Right lobe of liver (tissue), 6 donors: ENCODE results near the gene DDIT3. TPM values are rescaled to one million over a fixed set of nuclear protein-coding genes. Genes with fewer than 3 reads are reported as not detected.
"Not testable (repeated sequence)": the region's sequence is repeated elsewhere in the genome, so short reads cannot be mapped to it uniquely, and the experiment has no call there.

Experiments
- ATAC-seq, 4 donors: fragments of 200-7000 bp; cut with Tn5 transposase; one replicate each; pipeline ENCODE4 v1.9.1; 2020; ENCODE audit warnings: mild to moderate bottlenecking in 4 of 4, moderate library complexity in 4 of 4
- DNase-seq, 3 donors: peaks; one replicate each; pipeline ENCODE4 v3.0.0-alpha.2; 2020
- H3K27ac ChIP-seq, 3 donors: fragments of 200-600 bp; one replicate each; pipeline ENCODE4 v1.8.0; 2022
- H3K27me3 ChIP-seq, 2 donors: fragments of 200-600 bp; one replicate each; pipeline ENCODE4 v1.8.0; 2022
- H3K36me3 ChIP-seq, 4 donors: fragments of 200-600 bp; sonication (generic) in 1 of 4; one replicate each; pipeline versions ENCODE4 v1.5.1 to v1.8.0; 2017 to 2022; ENCODE audit warnings: control low read depth in 1 of 4
- H3K4me1 ChIP-seq, 4 donors: fragments of 200-600 bp; sonication (generic) in 1 of 4; one replicate each; pipeline versions ENCODE4 v1.5.1 to v1.8.0; 2017 to 2022; ENCODE audit warnings: control low read depth in 1 of 4
- H3K4me3 ChIP-seq, 3 donors: fragments of 200-600 bp; one replicate each; pipeline ENCODE4 v1.8.0; 2022
- H3K9me3 ChIP-seq, 4 donors: fragments of 200-600 bp; sonication (generic) in 1 of 4; one replicate each; pipeline versions ENCODE4 v1.5.1 to v1.8.0; 2017 to 2022; ENCODE audit warnings: control low read depth in 1 of 4
- POLR2A ChIP-seq: fragments of 450-650 bp; IDR thresholded peaks from one replicate; pipeline ENCODE4 v1.6.1; 2017; ENCODE audit warnings: antibody characterized with exemption, mild to moderate bottlenecking
- WGBS: methylation state at CpG from one replicate; pipeline ENCODE4 v1.1.6; 2018; ENCODE audit warnings: low coverage, low lambda C conversion rate; ENCODE audit not compliant: insufficient coverage; ENCODE audit errors: missing lambda C conversion rate; 5-methylcytosine and 5-hydroxymethylcytosine counted together
- intact Hi-C, 2 donors: fragments of 100-400 bp; cut with DNase I; formaldehyde crosslinking; loops; one replicate each; pipeline versions ENCODE4 v1.11.2 to v1.14.1; 2022
- total RNA-seq, 6 experiments: library from RNA; depleted of rRNA in 2 of 6; stranded (reverse); fragments of >200 nt in 2 of 6; fragmentation: NEBNext Ultra II Directional in 3 of 6; extraction: Animal tissue kit (Norgen Biotek cat#: 25700) in 3 of 6; gene quantifications; one replicate each; pipeline versions ENCODE4 v1.1.0 to v1.2.4, GENCODE V29; 2016 to 2023
- TF ChIP-seq, protein P1 (sequence below), 4 donors: fragments of 200-600 bp in 3 of 4; fragments of 450-650 bp in 1 of 4; IDR thresholded peaks; one replicate each; pipeline versions ENCODE4 v1.5.1 to v1.8.0; 2016 to 2022; ENCODE audit warnings: antibody characterized with exemption in 4 of 4, mild to moderate bottlenecking in 2 of 4
- donor health status: DM: no; HTN: yes; CAD: no.
- donor health status: DM: no; HTN: no; CAD: no.
- donor health status: DM: no; HTN: no; CAD: no.
- donor health status: DM: no; HTN: yes; CAD: no.
- donor health status: DM: no; HTN: yes; CAD: no.

DDIT3 gene
- total RNA-seq, 6 experiments from 2014 or later: 11.3 to 26.7 (median 18.7) TPM

GRCh38 chr12:57496822-57497221 is 23.5 kb downstream of the DDIT3 start:
- Histone ChIP-seq H3K27me3 (no peaks in the 10 kb centered on the region), H3K36me3 (peaks cover 0 to 50% (median 19%) of the 10 kb centered on the region in 4 donors)
- no peak for ATAC-seq

DNA sequence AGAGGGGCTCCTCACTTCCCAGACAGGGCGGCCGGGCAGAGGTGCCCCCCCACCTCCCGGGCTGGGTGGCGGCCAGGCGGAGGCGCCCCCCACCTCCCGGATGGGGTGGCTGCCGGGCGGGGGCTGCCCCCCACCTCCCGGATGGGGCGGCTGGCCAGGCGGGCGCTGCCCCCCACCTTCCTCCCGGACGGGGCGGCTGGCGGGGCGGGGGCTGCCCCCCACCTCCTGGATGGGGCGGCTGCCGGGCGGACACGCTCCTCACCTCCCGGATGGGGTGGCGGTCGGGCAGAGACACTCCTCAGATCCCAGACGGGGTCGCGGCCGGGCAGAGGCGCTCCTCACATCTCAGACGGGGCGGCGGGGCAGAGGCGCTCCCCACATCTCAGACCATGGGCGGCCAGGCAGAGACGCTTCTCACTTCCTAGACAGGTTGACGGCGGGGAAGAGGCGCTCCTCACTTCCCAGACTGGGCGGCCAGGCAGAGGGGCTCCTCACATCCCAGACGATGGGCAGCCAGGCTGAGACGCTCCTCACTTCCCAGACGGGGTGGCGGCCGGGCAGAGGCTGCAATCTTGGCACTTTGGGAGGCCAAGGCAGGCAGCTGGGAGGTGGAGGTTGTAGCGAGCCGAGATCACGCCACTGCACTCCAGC is 25.1 kb downstream of the DDIT3 start:
- H3K4me1 ChIP-seq, H3K4me3 ChIP-seq, H3K27ac ChIP-seq, intact Hi-C loops, ATAC-seq, H3K9me3 ChIP-seq, H3K27me3 ChIP-seq, DNase-seq: not testable (repeated sequence)
- peaks cover 0 to 55% (median 23%) of the 10 kb centered on the region in 4 donors for H3K36me3 ChIP-seq
- WGBS: 75% methylated on average over 4 of the region's 48 CpGs

More at GRCh38 chr12:57496822-57497221, 23.5 kb downstream of the DDIT3 start:
- no peaks in the 10 kb centered on the region for H3K9me3 ChIP-seq
- intact Hi-C loops: no loop called here
- no peak for DNase-seq
- H3K4me1 ChIP-seq: no peaks in the 10 kb centered on the region
- no peak overlapping the region for H3K27ac ChIP-seq
- TF ChIP-seq POLR2A: no peak
- TF ChIP-seq, protein P1, sequence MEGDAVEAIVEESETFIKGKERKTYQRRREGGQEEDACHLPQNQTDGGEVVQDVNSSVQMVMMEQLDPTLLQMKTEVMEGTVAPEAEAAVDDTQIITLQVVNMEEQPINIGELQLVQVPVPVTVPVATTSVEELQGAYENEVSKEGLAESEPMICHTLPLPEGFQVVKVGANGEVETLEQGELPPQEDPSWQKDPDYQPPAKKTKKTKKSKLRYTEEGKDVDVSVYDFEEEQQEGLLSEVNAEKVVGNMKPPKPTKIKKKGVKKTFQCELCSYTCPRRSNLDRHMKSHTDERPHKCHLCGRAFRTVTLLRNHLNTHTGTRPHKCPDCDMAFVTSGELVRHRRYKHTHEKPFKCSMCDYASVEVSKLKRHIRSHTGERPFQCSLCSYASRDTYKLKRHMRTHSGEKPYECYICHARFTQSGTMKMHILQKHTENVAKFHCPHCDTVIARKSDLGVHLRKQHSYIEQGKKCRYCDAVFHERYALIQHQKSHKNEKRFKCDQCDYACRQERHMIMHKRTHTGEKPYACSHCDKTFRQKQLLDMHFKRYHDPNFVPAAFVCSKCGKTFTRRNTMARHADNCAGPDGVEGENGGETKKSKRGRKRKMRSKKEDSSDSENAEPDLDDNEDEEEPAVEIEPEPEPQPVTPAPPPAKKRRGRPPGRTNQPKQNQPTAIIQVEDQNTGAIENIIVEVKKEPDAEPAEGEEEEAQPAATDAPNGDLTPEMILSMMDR (IDR thresholded peaks at IDR 0.05): no peak
- no peak overlapping the region for H3K4me3 ChIP-seq

DNA sequence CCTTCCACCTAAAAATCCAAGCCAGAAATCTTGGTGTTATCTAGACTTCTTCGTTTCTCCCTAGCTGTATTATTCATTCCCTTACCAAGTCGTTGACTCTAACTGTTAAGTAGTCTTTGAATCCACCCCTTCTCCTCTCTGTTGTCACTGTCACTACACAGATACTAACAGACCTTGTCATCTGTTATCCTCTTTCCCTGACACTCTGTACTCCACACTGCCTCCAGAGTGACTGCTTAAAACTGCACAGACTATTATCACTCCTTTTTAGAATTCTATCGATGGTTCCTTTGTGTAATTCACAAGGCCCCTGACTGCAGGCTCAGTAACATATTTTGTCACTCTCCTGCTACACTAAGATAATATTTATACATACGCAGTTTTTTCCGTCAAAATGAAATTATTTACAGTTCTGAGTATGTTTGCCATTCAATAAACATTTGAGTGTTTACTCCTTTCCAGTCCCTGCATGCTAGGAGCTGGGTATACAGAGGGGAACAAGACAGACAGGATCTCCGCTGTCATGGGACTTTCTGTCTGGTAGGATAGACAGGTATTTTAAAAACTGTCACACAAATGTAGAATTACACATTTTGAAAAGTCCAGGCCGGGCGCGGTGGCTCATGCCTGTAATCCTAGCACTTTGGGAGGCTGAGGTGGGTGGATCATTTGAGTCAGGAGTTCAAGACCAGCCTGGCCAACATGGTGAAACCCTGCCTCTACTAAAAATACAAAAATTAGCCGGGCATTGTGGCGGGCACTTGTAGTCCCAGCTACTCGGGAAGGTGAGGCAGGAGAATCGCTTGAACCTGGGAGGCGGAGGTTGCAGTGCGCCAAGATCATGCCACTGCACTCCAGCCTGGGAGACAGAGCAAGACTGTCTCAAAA is 28.7 kb downstream of the DDIT3 start:
- Histone ChIP-seq H3K4me1 (peaks cover 0 to 9% (median 4%) of the 10 kb centered on the region in 4 donors), H3K27me3 (no peaks in the 10 kb centered on the region), H3K4me3 (no peak overlapping the region), H3K9me3 (no peaks in the 10 kb centered on the region), H3K27ac (no peak overlapping the region), H3K36me3 (peaks cover 0 to 30% (median 19%) of the 10 kb centered on the region in 4 donors)
- DNase-seq (no peak), ATAC-seq (no peak)
- 85% methylated on average over 15 of the region's 15 CpGs for WGBS
- TF ChIP-seq POLR2A: no peak
- TF ChIP-seq, protein P1 (IDR thresholded peaks at IDR 0.05): peak in 1 of 4 donors; percentile 11
- intact Hi-C loops: no loop called here

DNA sequence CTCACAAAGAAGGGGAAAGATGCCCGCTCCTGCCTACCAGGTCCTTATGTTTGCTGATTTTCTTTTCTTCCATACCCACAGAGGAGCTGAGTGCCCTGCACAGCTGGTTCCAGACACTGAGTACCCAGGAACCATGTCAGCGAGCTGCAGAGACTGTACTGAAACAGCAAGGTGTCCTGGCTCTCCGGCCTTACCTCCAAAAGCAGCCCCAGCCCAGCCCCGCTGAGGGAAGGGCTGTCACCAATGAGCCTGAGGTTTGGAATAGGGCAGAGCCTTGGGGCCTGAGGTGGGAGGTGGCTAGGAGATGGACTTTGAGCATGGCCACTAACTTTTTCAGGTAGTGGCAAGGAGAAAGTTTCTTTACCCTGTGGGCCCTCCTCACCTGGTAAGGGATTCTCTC is 30.2 kb downstream of the DDIT3 start:
- DNase-seq (no peak), ATAC-seq (no peak)
- no peaks in the 10 kb centered on the region for H3K27me3 ChIP-seq
- no peak overlapping the region for H3K4me3 ChIP-seq
- no CpG with 5 or more reads among the region's 4 CpGs for WGBS
- peaks cover 0 to 30% (median 17%) of the 10 kb centered on the region in 4 donors for H3K36me3 ChIP-seq
- peaks cover 0 to 9% (median 4%) of the 10 kb centered on the region in 4 donors for H3K4me1 ChIP-seq
- intact Hi-C loops: no loop called here
- TF ChIP-seq, protein P1 (IDR thresholded peaks at IDR 0.05): no peak
- TF ChIP-seq POLR2A: no peak
- no peak overlapping the region for H3K27ac ChIP-seq
- H3K9me3 ChIP-seq: no peaks in the 10 kb centered on the region

- ATAC-seq (no peak), DNase-seq (no peak)
- TF ChIP-seq POLR2A: no peak
- TF ChIP-seq, protein P1 (IDR thresholded peaks at IDR 0.05): no peak
- H3K9me3 ChIP-seq: no peaks in the 10 kb centered on the region
- peaks cover 0 to 30% (median 17%) of the 10 kb centered on the region in 4 donors for H3K36me3 ChIP-seq
- intact Hi-C loops: no loop called here
- no peaks in the 10 kb centered on the region for H3K27me3 ChIP-seq
- peak overlapping the region; percentile 80 to 94 (median 93) for H3K4me3 ChIP-seq
- H3K4me1 ChIP-seq: peaks cover 0 to 9% (median 4%) of the 10 kb centered on the region in 4 donors
- H3K27ac ChIP-seq: no peak overlapping the region
- 97% methylated on average over 4 of the region's 5 CpGs for WGBS
Measured at GRCh38 chr12:57489157-57489641, 31.1 kb downstream of the DDIT3 start.
